Activated naive CD4-positive, alpha-beta T cell (primary cell): ENCODE measurements around the gene CXCL1.
"Not testable (repeated sequence)": the region's sequence is repeated elsewhere in the genome, so short reads cannot be mapped to it uniquely, and the experiment has no call there.

Experiments used
- DNase-seq, 4 experiments: peaks; one replicate each; lab custom pipeline; 2025; lab: John Stamatoyannopoulos, UW

The CXCL1 gene

DNA sequence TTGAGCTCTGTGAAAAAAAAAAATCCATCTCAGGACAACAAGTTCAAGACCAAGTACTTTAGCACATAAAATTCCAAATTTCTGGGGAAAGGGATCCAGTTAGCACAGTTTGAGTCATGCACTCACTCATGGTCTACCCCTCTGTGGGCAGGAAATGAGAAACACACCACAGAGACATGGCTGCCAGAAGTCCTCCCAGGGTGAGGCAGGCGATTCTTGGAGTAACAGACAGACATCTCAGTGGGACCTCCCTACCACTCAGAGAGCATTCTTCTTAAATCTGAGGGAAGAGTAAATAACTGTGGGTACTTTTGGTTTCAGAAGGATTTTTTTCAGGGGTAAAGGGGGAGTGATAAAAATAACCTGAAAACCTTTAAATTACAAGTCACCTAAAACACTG is 14.1 kb downstream of the CXCL1 start:
- no peak for DNase-seq

DNA sequence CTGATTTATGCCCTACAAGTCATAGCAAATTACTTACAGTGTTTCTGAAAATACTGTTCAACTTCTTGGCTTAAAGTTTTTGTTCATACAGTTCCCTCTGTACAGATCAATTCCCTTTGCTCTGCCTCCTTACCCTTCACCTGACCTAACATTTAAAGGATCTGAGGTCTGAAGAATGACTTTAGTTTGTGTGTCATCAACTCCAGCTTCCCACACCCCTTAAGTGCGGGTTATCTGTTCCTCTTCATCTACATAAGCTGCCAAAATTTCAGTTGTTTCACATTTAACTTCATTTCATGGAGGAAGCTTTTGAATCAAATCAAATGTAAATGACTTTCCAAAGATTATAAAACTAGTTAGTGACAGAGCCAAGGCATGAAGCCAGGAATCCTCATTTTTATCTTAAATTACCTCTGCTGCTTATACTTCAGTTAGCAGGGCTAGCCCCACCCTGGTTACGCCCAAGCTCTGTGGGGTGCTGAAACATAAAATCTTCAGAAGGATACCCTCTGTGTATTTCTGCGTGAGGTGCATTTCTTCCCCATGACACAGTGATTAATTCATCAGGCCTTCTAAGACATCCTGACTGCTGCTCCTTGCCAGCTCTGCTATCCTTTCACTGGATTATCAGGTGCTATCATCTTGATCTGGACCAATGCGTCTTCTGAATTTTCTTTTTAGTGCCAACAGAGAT is 16.5 kb downstream of the CXCL1 start:
- no peak for DNase-seq

DNA sequence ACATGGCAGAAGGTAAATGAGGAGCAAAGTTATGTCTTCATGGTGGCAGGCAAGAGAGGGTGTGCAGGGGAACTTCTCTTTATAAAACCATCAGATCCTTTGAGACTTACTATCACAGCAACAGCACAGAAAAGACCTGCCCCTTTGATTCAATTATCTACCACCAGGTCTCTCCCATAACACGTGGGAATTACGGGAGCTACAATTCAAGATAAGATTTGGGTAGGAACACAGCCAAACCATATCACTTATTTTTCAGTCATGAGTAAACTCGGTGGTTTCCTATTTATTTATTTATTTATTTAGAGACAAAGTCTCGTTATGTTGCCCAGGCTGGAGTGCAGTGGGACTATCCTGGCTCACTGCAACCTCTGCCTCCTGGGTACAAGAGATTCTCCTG is 22.1 kb downstream of the CXCL1 start:
- no peak for DNase-seq

DNA sequence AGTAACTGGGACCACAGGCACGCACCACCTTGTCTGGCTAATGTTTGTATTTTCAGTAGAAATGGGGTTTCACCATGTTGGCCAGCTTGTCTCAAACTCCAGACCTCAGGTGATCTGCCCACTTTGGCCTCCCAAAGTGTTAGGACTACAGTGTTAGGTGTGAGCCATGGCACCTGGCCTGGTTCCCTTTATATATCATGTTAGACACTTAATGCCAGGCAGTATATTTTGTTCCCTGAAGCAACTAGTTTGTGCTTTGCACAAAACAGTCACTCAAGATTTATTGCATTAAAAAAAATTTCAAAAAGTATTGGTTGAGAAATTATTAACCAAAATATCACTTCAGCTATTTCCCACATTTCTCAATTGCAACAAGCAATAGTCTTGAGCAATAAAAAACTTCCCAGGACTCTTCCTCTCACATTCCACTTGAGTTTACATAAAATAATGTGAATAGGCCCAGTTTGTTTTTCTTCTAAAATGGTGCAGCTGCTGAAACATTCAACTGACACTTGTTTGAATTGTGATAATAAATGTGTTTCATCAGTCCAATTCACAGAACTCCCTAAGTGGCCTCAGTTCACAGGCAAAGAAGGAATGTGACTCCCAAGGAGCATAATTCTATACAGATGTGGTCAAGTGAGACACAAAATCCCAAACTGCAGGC is 22.7 kb downstream of the CXCL1 start:
- DNase-seq = no peak

DNA sequence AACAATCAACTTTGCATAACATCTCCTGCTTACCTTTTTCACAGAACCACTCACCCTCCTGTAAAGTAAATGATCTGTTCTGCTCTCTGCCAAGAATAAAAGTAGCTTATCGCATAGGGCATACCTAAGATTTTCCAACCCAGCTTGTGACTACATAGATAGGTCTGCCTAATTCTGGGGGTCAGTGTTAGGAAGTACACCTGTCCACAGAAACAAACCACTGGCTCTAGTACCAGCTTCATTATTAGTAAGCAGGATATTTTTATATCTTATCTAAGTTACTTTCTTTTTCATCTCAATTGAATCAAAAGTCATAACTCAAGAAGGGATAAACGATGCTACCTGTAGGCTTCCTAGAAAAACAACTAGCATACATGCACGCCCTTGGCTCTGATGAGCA is 23.8 kb downstream of the CXCL1 start:
- DNase-seq = no peak

DNA sequence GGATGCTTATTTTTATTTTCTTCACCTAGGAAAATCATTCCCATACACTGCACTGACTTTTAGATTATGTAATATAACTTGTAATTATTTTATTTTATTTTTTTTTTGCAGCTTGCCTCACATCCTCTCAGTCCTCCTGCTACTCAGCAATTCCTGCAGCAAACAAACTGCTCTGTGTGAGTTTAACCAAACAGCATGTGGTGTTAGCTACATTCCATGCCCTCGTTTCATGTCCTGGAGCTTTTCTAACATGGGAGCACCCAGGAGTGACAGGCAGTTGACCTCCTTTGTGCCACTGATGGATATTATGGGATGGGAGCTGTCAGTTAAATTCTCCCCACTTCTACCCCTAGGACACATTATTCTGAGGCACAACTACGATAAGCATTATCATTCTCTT is 24.8 kb downstream of the CXCL1 start:
- no peak for DNase-seq

DNA sequence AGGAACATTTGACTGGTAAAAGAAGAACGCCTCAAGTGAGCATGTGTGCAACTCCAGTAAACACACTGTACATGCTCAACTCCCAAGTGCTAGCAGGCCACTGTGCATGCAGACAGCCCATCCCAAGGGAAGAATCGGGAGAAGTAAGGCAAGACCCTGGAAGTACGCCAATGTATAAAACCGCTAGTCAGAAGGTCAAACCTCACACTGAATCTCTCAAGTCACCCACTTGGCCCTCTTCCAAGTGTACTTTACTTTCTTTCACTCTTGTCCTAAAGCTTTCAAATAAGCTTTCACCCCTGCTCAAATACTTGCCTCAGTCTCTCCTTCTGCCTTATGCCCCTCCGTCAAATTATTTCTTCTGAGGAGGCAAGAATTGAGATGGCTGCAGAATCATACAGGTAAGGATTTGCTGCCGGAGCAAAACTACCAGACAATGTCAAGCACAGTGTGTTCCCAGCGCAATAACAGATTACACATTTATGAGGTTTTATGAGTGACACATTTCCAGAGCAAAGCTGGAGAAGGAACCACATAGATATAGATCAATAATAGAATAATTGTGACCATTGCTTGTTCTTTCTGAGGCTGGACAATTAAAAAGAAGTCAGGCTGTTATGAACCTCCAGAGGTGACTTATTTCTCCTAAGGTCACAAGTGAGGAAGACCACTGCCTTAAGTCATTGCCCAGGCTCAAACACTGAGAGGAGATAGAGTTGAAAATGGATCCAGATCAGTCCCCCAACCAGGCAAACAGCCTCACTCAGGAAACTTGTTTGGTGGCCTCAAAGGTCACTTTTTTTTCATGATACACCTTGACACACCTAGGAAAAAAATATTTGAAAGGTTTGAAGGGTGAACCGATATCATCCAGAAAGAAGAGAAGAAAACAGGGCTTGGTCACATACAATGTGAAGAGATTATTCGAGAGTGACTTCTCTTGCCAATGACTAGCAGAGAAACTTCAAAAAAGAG is 26.3 kb downstream of the CXCL1 start:
- DNase-seq = no peak

DNA sequence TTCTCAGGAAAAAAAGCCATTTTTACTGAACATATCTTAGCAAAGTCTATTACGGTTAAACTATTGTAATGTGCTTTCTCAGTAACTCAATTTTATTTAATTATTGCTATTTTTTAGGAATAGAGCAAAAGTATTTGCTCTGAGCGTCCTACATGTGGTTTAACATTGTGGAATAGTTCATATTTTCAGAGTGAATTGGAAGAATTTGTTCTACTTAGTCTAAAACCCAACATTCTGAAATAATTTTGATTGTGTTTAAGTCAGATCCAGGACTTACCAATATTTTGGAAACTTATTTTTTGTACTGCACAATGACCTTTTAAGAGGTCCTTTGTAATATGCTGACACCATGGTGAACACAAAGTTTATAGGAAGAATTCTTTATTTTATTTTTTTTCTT is 27.2 kb downstream of the CXCL1 start:
- no peak for DNase-seq

DNA sequence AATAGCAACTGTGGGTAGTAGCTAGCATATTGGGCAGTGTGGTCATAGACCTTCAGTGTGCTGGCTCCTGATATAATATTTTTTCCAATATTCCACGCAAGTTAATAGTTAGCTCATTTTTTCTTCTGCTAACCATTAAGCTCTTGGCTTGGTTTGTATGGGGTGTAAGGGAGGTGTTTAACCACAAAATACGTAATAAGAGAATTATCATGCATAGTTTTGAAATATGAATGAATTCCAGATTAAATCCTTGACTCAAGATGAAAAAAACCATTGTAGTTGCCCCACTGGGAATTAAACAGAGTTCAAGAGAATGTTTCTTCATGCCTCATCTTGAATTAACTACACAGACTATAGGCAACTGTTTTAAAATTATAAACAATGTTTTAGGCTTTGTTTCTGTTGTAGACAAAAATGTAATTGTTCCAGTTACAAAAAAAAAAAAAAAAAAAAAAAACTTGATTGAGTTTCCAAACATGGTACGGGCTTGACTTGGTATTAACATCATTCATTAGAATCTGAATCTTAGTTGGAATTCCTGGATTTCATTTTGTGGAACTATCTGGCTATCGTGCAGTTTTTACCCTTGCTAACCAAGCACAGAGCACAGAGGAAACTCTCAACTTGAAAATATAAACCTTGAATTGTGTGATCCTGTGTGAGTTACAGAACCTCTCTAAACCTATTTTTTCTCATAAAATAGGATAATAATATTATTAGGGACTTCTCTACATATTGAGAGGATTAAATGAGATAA is 28.4 kb downstream of the CXCL1 start:
- no peak for DNase-seq

DNA sequence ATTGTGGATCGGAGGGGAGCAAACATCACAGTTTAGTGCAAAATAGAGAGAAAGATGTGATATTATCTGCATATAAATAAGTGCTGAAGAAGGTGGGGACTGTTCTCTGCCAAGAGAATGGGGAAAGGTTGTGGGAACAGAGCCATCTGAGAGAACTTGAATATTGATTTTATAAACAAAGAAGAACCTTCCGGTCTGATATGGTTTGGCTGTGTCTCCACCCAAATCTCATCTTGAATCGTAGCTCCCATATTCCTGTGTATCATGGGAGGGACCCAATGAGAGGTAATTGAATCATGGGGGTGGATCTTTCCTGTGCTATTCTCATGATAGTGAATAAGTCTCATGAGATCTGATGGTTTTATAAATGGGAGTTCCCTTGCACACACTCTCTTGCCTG is 30.1 kb downstream of the CXCL1 start:
- not testable (repeated sequence) for DNase-seq

DNA sequence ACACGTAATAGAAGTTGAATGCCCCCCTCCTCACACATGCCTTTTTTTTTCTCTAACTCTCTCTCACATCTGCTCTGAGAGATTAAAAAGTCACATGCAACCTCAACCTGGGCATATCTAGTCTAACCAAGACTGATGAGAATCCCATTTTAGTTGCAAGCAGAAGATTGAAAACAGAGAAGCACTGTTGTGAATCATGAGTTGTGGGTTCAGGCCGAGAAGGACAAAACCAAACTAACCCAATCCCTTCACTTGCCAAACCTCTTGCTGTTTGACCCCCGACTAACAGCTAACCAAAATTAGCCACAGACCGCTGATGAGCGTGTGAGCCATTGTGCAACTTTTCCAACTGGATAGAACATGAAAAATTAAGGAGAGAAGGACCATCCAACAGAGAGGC is 31.8 kb downstream of the CXCL1 start:
- no peak for DNase-seq

DNA sequence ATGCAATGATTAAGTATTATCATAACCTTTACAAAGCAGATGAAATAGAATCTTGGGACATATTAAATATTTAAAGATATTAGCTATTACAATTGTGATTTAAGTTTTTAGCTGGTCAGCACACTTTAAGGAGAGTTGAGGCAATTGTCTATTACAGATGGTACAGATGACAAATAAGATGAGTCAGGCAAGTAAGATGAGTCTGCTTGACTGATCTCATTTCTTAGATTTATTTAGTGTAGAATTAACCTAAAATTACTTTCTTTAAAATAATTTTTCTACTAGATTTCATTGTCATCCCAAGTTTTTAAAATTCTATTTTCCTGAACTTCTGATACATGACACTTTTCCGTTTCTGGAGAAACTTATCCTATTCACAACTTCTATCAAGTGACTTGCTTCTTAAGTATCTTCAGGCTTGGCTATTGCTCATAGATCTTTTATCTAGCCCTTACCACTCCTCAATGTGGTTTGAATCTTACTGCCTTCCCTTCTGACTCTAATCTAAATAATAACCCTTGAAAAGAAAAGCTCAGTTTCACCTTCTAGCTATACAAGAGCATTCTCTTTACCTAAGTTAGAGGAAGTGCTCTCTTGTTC is 32.9 kb downstream of the CXCL1 start:
- no peak for DNase-seq

DNA sequence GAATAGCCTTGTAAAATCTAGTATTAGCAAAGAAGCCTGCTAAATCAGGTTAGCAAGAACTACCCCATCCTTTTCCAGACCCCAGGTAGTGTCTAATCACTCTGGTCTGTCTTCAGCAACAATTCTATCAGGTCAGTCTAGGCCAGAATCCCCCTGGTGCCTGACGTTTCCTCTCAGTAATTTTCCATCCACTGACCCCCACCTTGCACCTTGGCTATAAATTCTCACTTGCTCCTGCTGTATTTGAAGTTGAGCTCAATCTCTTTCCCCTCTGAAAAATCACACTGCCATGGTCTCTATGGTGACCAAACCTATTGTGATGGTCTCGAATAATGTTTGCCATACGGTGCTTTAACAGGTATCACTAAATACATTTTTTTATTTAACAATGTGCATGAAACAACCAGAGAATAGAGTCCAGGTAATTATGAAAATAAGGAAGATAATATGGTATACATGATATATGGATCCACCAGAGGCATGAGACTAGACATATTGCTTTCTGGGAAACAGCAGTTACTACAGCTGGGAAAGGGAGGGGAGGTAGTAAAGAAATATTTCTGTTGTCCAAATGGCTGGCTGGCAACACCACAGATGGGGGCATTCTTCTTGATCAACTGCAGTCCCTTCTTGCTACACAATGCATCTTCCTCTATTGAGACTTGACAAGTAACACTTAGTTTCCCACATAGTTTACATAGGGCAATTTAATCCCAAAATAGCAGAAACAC is 33.8 kb downstream of the CXCL1 start:
- DNase-seq = no peak

DNA sequence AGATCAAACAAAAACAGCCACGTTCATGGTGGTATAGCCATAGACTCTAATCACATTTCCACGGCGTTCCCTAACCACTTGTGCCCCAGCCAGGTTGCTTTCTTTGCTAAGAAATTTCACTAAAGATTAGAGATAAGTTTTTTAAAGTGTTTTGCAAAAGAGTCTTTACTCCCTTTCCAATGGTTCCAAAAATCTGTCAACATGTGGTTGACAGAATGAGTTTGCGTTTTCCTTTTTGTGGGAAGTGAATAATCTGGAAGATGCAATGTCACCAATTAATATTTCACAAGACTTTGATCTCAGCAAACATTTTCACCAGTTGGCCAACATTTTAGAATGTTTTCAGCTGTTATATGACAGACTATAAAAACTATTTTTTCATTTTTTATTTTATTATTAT is 35.3 kb downstream of the CXCL1 start:
- no peak for DNase-seq

DNA sequence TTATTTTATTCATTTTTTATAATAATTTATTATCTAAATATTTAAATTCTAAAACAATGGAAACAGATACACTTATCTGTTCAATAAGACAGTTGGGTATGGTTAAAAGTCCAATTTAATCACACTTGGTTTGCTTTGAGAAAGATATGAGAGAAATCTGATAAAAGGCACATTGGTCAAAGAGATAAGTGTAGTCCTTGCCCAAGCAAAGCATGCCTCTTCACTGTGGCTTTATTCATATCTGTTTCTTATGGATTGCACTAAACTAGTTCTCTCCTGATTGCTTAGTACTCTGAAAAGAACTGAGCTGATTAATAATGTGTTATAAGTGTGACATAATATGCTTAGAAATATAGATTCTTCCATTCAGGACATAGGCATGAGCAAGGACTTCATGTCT is 39.8 kb downstream of the CXCL1 start:
- no peak for DNase-seq

DNA sequence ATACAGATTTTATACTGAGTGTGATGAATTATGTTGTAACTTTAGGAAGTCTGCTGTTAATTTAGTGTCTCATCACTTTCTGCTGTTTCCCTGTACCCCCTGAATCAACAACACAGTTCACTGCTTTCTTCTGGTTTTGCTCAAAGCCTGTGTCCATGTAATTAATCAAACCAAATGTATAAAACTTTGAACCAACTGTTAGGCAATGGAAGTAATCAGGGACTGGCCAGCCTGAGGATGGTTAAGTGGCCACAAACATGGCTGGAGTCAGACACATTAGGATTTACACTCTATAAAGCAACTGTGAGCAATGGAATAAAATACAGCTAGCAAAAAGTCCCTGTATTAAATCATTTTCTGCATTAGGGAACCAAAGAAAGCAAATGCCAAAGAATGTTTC is 42.6 kb downstream of the CXCL1 start:
- DNase-seq = no peak

DNA sequence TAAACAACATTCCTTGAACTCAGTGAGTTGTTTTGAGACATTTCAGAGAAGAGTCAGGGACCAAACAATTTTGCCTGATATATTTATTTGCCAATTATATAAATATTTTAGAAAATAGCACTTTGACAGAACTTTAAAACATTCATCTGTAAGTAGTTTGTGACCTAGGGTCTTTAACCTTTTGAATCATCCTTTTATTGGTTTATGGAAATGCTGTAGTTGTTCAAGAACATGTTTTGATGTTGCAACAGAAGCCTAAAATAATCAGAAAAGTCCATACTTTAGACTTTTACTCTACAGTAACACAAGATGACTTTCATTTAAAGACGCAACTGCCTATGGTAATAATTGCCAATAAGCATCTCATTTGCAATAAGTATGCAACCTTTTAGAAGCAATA is 43.0 kb downstream of the CXCL1 start:
- no peak for DNase-seq

DNA sequence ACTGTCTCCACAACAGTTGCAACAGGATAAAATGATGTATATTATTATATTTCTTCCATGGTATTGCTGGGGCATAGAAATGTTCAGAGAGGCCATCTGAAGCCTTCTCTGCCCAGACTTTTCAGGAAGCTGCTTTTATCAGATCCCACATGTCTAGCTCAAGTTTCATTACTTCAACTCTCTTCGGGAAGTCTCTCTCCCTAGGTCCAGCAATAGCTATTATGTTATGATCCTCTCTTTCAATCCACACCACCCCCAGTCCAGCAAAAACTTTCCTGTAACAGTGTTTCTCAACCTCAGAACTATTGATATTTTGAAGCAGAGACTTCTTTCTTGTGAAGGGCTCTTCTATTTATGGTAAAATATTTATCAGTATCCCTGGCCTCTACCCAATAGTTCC is 44.9 kb downstream of the CXCL1 start:
- no peak for DNase-seq

DNA sequence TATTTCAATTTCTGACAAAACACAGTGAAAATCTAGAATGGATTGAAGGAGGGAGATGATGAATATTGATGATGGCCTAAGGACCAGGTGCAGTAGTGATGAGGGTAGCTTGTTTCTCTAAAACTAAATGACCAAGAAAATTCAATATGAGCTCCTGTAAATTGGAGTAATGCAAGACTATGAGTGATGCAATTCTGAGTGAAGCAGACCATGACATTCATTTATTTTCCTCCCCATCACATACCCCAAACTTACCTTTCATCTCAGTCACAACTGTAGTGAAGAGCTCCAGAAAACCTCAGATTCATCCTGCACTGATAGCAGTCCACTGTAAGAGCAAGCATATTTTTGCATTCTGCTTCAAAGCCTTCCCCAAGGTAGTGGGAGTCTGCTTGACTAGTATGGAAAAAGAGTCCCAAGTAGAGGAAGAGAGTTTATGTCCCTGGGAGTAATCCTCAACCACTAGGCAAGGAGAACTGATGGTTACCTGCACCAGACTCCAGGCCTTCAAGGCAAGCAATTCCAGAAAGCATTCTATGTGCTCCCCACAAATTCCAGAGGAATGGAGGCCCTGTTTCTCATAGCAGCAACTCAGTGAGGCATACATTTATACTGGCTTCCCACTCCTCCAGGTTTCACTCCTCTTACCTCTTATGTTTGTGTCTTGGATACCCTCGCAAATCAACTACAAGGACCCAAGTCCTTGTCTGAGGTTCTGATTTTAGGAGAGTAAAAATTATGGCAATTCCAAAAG is 47.2 kb downstream of the CXCL1 start:
- DNase-seq = no peak

DNA sequence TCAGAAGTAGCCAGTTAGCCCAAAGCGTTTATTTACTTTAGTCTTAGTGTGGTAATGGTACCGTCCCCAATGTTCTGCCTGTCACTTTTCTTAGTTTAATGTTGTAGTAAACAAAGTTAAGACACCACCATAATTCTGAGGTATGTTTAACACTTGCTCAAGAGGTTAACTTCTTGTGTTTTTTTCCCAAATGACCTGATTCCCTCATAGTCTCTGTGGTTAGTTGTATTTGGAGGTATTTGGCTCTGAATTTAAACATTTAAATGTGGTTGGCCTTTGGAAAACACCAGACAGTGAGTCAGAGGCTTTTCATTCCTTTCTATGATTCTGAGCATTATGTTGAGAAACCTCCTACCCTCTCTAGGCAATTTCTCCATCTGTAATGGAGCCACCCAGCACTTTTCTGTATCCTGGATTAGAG is 47.9 kb downstream of the CXCL1 start:
- no peak for DNase-seq
